Measurements from ENCODE around the gene SH2D3A.

DNA sequence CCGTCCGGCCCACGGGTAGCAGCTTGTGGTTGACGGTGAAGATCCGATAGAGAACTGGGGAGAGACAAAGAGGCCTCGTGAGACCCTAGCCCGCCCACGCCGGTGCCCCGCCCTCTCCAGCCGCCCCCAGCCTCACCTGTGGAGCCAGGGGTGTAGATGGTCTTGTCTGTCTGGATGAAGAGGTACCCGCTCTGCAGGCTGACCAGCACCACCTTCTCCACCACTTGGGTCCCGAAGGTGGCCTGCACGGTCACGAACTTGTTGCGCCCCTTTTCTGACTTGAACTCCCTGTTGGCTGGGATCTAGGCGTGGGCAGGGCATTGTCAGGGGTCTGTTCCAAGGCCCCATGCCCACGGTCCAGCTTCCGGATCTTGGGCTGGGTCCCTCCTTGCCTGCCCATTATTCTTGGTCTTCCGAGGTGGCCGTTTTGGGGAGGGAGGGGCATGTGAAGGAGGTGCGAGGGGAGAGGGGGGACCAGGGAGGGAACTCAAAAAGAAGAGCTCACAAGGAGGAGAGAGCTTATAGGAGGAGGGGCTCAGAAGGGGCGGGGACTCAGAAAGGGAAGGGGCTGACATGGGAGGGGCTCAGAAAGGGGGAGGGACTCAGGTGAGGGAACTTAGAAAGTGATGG lies 49.0 kb downstream of the SH2D3A start:
- TF ChIP-seq ZNF274 (IDR thresholded peaks at IDR 0.05; ENCODE audit: borderline replicate concordance, extremely low read depth, low read length), result no peak
- no peak for TF ChIP-seq YY1 (IDR thresholded peaks at IDR 0.05; ENCODE audit: low read depth, low read length)
- TF ChIP-seq CHD1 (IDR thresholded peaks at IDR 0.05; ENCODE audit: low read depth, low read length), result no peak

Measured in H1 (cell line).